GM12891 (cell line): ENCODE data around the gene LDLRAD3.

Experiments used
- PAX5 ChIP-seq: IDR thresholded peaks from 2 replicates; pipeline ENCODE4 v1.6.1; 2011; ENCODE audit warnings: low read length, moderate library complexity, mild to moderate bottlenecking; ENCODE audit not compliant: insufficient read depth, severe bottlenecking
- POLR2A ChIP-seq: IDR thresholded peaks from 2 replicates; pipeline ENCODE4 v1.6.1; 2011; ENCODE audit warnings: low read depth, low read length, control low read depth
- POLR2AphosphoS5 ChIP-seq: IDR thresholded peaks from 2 replicates; pipeline ENCODE4 v1.6.1; 2011; ENCODE audit warnings: low read depth, low read length, control low read depth
- SPI1 ChIP-seq: IDR thresholded peaks from 2 replicates; pipeline ENCODE4 v1.6.1; 2011; ENCODE audit warnings: low read depth, low read length, control low read depth
- TAF1 ChIP-seq: IDR thresholded peaks from 2 replicates; pipeline ENCODE4 v1.6.1; 2011; ENCODE audit warnings: low read depth, low read length, control low read depth

DNA sequence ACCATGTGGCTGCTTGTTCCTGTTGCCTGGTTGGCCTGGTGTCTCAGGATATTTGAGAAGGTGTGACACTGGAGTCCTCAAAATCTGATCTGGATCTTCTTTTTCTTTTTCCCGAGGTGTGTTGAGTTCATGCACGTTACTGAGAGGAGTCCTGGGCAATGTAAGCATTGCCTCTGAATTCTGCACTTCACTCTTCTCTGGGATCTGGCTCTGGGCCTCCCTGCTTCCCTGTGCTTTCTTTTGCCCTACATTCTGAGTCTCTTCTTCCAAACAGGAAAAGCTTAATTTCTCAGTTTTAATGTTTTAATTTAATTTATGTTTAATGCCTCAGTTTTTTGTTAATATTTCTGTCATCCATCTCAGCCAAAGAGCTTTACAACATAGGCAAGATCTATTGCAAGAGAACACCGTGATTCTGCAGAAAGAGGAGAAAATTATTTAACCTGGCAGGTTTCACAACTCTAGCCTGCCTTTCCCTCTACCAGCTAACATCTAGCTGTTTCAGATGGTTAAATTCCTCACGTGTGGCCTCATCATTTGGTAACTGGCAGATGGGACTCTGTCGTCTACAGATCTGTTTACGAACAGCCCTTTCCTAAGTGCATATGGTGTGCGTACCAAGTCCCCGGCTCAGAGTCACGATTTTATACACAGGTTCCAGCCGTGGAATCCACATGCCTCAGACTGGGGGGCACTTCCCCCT, 24.7 kb downstream of the LDLRAD3 start:
- TF ChIP-seq POLR2A (no peak), POLR2AphosphoS5 (no peak), SPI1 (no peak), TAF1 (no peak), PAX5 (no peak)
